IMR-90 (cell line): ENCODE data around the gene GPR157. TPM values are rescaled to one million over a fixed set of nuclear protein-coding genes. Genes with fewer than 3 reads are reported as not detected.

ENCODE experiments used
- ATAC-seq: fragments of 200-7000 bp; cut with Tn5 transposase; 2 replicates; pipeline ENCODE4 v1.9.1; 2020; ENCODE audit warnings: low read depth, mild to moderate bottlenecking, moderate library complexity
- BruUV-seq: library from RNA; stranded (reverse); fragments of 400-500 nt; replicated peaks from 2 replicates; lab custom pipeline; 2021; lab: Mats Ljungman, UMichigan
- CTCF ChIA-PET: fragments of 300-600 bp; formaldehyde crosslinking; extraction: SDS; loops from one replicate; lab custom pipeline; 2021; ENCODE audit warnings: antibody characterized with exemption; lab: Yijun Ruan, JAX
- POLR2A ChIA-PET: fragments of 300-600 bp; sonication (Branson Sonifier 250); formaldehyde crosslinking; loops from one replicate; lab custom pipeline; 2022; ENCODE audit warnings: antibody characterized with exemption; ENCODE audit not compliant: unreplicated experiment; lab: Charles Lee
- DNase-seq: peaks from one replicate; pipeline ENCODE4 v3.0.0; 2013
- H2AFZ ChIP-seq: replicated peaks from 2 replicates; pipeline ENCODE3; 2013; ENCODE audit warnings: low read length, mild to moderate bottlenecking; ENCODE audit not compliant: poor library complexity
- H2AK5ac ChIP-seq: 2 replicates; pipeline ENCODE4 v1.6.1; 2013; ENCODE audit warnings: low read depth, low read length, inconsistent platforms
- H2AK9ac ChIP-seq: replicated peaks from 2 replicates; pipeline ENCODE3; 2013; ENCODE audit warnings: mild to moderate bottlenecking, low read depth, low read length, moderate library complexity; ENCODE audit not compliant: poor library complexity
- H2BK120ac ChIP-seq: 2 replicates; pipeline ENCODE4 v1.6.1; 2013; ENCODE audit warnings: low read depth, low read length, inconsistent platforms
- H2BK15ac ChIP-seq: 3 replicates; pipeline ENCODE4 v1.6.1; 2013; ENCODE audit warnings: low read depth, low read length, inconsistent platforms
- H2BK20ac ChIP-seq: 2 replicates; pipeline ENCODE4 v1.6.1; 2013; ENCODE audit warnings: low read depth, mild to moderate bottlenecking, inconsistent platforms, low read length, moderate library complexity
- H2BK5ac ChIP-seq: 2 replicates; pipeline ENCODE4 v1.6.1; 2013; ENCODE audit warnings: mild to moderate bottlenecking, low read depth, low read length, inconsistent platforms; ENCODE audit not compliant: poor library complexity, severe bottlenecking
- H3K14ac ChIP-seq: replicated peaks from 2 replicates; pipeline ENCODE4 v1.6.1; 2013; ENCODE audit warnings: low read depth, low read length, inconsistent platforms
- H3K18ac ChIP-seq: 2 replicates; pipeline ENCODE4 v1.6.1; 2013; ENCODE audit warnings: low read depth, low read length, control low read depth
- H3K23ac ChIP-seq: 2 replicates; pipeline ENCODE4 v1.6.1; 2013; ENCODE audit warnings: low read depth, low read length, inconsistent platforms
- H3K27ac ChIP-seq: 2 replicates; pipeline ENCODE4 v1.5.1; 2013; ENCODE audit warnings: mild to moderate bottlenecking, control low read depth, low read length; ENCODE audit not compliant: insufficient read depth
- H3K27me3 ChIP-seq: 2 replicates; pipeline ENCODE4 v1.6.1; 2013; ENCODE audit warnings: low read length; ENCODE audit not compliant: control insufficient read depth, insufficient read depth
- H3K36me3 ChIP-seq: 2 replicates; pipeline ENCODE4 v1.6.1; 2013; ENCODE audit warnings: low read length, mixed read lengths; ENCODE audit not compliant: control insufficient read depth, insufficient read depth
- H3K4ac ChIP-seq: 2 replicates; pipeline ENCODE4 v1.6.1; 2013; ENCODE audit warnings: low read depth, low read length, inconsistent platforms
- H3K4me1 ChIP-seq: 2 replicates; pipeline ENCODE4 v1.6.1; 2013; ENCODE audit warnings: low read length, mixed read lengths; ENCODE audit not compliant: control insufficient read depth, insufficient read depth
- H3K4me2 ChIP-seq: 2 replicates; pipeline ENCODE4 v1.6.1; 2013; ENCODE audit warnings: low read depth, mild to moderate bottlenecking, control low read depth, low read length, moderate library complexity
- H3K4me3 ChIP-seq: 2 replicates; pipeline ENCODE4 v1.5.1; 2013; ENCODE audit warnings: low read depth, mild to moderate bottlenecking, control low read depth, low read length, moderate library complexity; ENCODE audit not compliant: insufficient read depth
- H3K56ac ChIP-seq: 2 replicates; pipeline ENCODE4 v1.6.1; 2013; ENCODE audit warnings: low read length, inconsistent platforms; ENCODE audit not compliant: insufficient read depth; ENCODE audit errors: extremely low read depth
- H3K79me1 ChIP-seq, 2 experiments: 2 replicates each; pipeline ENCODE4 v1.6.1; 2013; ENCODE audit warnings: low read length in 2 of 2, inconsistent platforms in 1 of 2, low read depth in 1 of 2
- H3K9ac ChIP-seq: 2 replicates; pipeline ENCODE4 v1.6.1; 2013; ENCODE audit warnings: low read depth, low read length, control low read depth
- H3K9me1 ChIP-seq: 2 replicates; pipeline ENCODE4 v1.6.1; 2013; ENCODE audit warnings: low read length, inconsistent platforms; ENCODE audit not compliant: insufficient read depth
- H3K9me3 ChIP-seq: 2 replicates; pipeline ENCODE4 v1.6.1; 2013; ENCODE audit warnings: low read length; ENCODE audit not compliant: control insufficient read depth, insufficient read depth
- H4K20me1 ChIP-seq: 2 replicates; pipeline ENCODE4 v1.6.1; 2013; ENCODE audit warnings: low read length, inconsistent platforms; ENCODE audit not compliant: insufficient read depth
- H4K5ac ChIP-seq: 2 replicates; pipeline ENCODE4 v1.6.1; 2013; ENCODE audit warnings: mild to moderate bottlenecking, low read depth, low read length, control low read depth
- H4K8ac ChIP-seq, 2 experiments: 2 replicates each; pipeline ENCODE4 v1.6.1; 2013; ENCODE audit warnings: low read depth in 2 of 2, low read length in 2 of 2, control low read depth in 1 of 2, inconsistent platforms in 1 of 2
- H4K91ac ChIP-seq: 2 replicates; pipeline ENCODE4 v1.6.1; 2013; ENCODE audit warnings: low read depth, low read length, inconsistent platforms; ENCODE audit not compliant: insufficient read depth
- BHLHE40 ChIP-seq: fragments of 150-350 bp; IDR thresholded peaks from 2 replicates; pipeline ENCODE4 v1.6.1; 2016; ENCODE audit warnings: mild to moderate bottlenecking, low read depth, low read length
- CTCF ChIP-seq: conservative IDR thresholded peaks from 2 replicates; pipeline ENCODE4 v1.5.1; 2012; ENCODE audit warnings: mild to moderate bottlenecking, low read depth, low read length, improper control_type of control experiment
- FOS ChIP-seq: fragments of 150-350 bp; IDR thresholded peaks from 2 replicates; pipeline ENCODE4 v1.6.1; 2016; ENCODE audit warnings: low read depth, low read length
- MAFK ChIP-seq: IDR thresholded peaks from 2 replicates; pipeline ENCODE4 v1.6.1; 2012; ENCODE audit warnings: low read depth, low read length, improper control_type of control experiment
- MAZ ChIP-seq: IDR thresholded peaks from 2 replicates; pipeline ENCODE4 v1.6.1; 2012; ENCODE audit warnings: low read depth, mild to moderate bottlenecking, low read length, improper control_type of control experiment, moderate library complexity, borderline replicate concordance
- MXI1 ChIP-seq: IDR thresholded peaks from 2 replicates; pipeline ENCODE4 v1.6.1; 2012; ENCODE audit warnings: low read depth, mild to moderate bottlenecking, low read length, moderate library complexity, borderline replicate concordance
- NFE2L2 ChIP-seq: fragments of 150-350 bp; IDR thresholded peaks from 2 replicates; pipeline ENCODE4 v1.6.1; 2016; ENCODE audit warnings: low read depth, mild to moderate bottlenecking, low read length
- POLR2A ChIP-seq: IDR thresholded peaks from 2 replicates; pipeline ENCODE4 v1.6.1; 2012; ENCODE audit warnings: mild to moderate bottlenecking, low read depth, low read length
- RAD21 ChIP-seq: IDR thresholded peaks from 2 replicates; pipeline ENCODE4 v1.6.1; 2012; ENCODE audit warnings: low read length, improper control_type of control experiment
- RFX5 ChIP-seq: IDR thresholded peaks from 2 replicates; pipeline ENCODE4 v1.8.0; 2012; ENCODE audit warnings: low read depth, mild to moderate bottlenecking, low read length, moderate library complexity
- SMC3 ChIP-seq: fragments of 150-350 bp; IDR thresholded peaks from 2 replicates; pipeline ENCODE4 v1.6.1; 2016; ENCODE audit warnings: low read depth, mild to moderate bottlenecking, antibody characterized with exemption, low read length, moderate library complexity
- USF2 ChIP-seq: fragments of 150-350 bp; IDR thresholded peaks from 2 replicates; pipeline ENCODE4 v1.6.1; 2017; ENCODE audit warnings: mild to moderate bottlenecking, antibody characterized with exemption, low read length, low read depth
- WGBS, 2 experiments: methylation state at CpG; one replicate each; pipeline versions ENCODE4 v1.1.5 to v1.1.7; 2013; ENCODE audit warnings: missing lambda C conversion rate in 2 of 2; ENCODE audit not compliant: insufficient read length in 1 of 2; ENCODE audit errors: extremely low coverage in 2 of 2; 5-methylcytosine and 5-hydroxymethylcytosine counted together
- dilution Hi-C: fragments of 300-500 bp; cut with HindIII; formaldehyde crosslinking; loops from one replicate; pipeline ENCODE4 v1.14.3; 2018; ENCODE audit warnings: low sequenced_read_pairs; ENCODE audit not compliant: unreplicated experiment
- in situ Hi-C: fragments of 300-500 bp; cut with MboI; formaldehyde crosslinking; loops from 3 replicates; pipeline ENCODE4 v1.14.3; 2019; ENCODE audit warnings: low sequenced_read_pairs, inconsistent platforms, mixed read lengths
- intact Hi-C: fragments of 100-400 bp; cut with micrococcal nuclease; formaldehyde crosslinking; loops from 2 replicates; pipeline ENCODE4 v1.10.0; 2022
- polyA plus RNA-seq, 3 experiments: library from polyadenylated mRNA; depleted of rRNA; stranded (reverse); fragments of >200 nt; gene quantifications; 2 replicates each; pipeline ENCODE4 v1.2.3, GENCODE V29; 2012; ENCODE audit warnings: low replicate concordance in 1 of 3
- total RNA-seq: library from RNA; depleted of rRNA; stranded (reverse); fragments of >200 nt; gene quantifications from 2 replicates; pipeline ENCODE4 v1.2.3, GENCODE V29; 2012
- TF ChIP-seq, protein P1 (sequence below): fragments of 150-350 bp; IDR thresholded peaks from 2 replicates; pipeline ENCODE4 v1.6.1; 2016; ENCODE audit warnings: low read depth, mild to moderate bottlenecking, low read length, moderate library complexity, borderline replicate concordance

The GPR157 gene
- total and polyA plus RNA-seq, 2 of the 4 experiments (the other 2 are of a cell fraction), result 1.8 to 2.7 TPM

DNA sequence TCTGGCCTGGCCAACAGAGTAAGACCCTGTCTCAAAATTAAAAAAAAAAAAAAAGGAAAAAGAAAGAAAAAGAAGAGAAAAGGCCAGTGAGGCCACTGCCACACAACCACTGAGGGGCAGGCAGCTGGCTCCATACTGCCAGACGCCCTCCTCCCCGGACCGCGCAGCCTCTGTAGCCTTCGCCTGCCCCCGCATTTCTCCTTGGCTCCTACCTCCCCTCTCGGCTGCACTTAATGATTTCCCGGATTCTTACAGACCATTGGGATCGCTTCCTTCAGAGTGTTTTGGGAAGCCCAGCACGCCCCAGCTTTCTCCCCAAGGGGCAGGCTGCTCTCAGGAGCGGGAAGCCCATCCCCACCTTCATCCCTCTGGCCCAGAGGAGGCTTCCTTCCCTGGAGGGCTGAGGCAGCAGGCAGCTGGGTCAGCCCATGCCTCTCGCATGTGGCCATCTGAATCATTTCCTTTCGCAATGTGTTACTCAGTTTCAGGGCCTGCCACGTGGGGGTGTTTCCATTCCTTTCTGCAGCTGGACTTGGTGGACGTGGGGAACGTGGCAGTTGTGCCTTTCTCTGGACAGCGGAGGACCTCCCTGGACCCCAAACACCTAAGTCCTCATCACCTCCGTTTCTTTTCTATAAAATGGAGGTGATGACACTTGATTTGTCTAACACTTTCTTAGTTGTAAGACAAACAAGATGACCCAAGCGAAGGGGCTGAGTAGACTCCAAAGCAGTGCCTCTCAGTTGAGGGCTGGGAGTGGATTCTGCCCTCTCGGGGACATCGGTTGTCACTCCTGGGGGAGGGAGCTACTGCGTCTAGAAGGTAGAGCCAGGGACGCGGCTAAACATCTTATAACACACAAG, 61.7 kb downstream of the GPR157 start:
- POLR2A ChIA-PET, result no interaction called here
- Histone ChIP-seq H3K4me3 (no peak overlapping the region), H4K5ac (peak overlapping the region; percentile 66), H3K23ac (no peak overlapping the region), H3K79me1 (no peaks in the 10 kb centered on the region), H3K4me1 (peaks cover 15% of the 10 kb centered on the region), H3K4me2 (no peak overlapping the region), H3K14ac (peak overlapping the region; percentile 38), H2BK5ac (peak overlapping the region; percentile 78), H3K56ac (no peak overlapping the region), H2BK15ac (peak overlapping the region; percentile 73; the same call in 2 of the 3 replicates), H2AK9ac (peak overlapping the region; percentile 89), H2BK120ac (peak overlapping the region; percentile 90), H3K27me3 (no peaks in the 10 kb centered on the region), H3K27ac (peak overlapping the region; percentile 35), H3K4ac (peak overlapping the region; percentile 75), H2BK20ac (peak overlapping the region; percentile 85; the same call in 1 of the 2 replicates), H3K9me3 (no peaks in the 10 kb centered on the region), H4K8ac (peak overlapping the region; percentile 0 to 87; a peak in 3 of 4 replicates), H4K91ac (peak overlapping the region; percentile 82), H3K18ac (peak overlapping the region; percentile 77), H2AK5ac (peak overlapping the region; percentile 80), H3K9me1 (no peaks in the 10 kb centered on the region), H3K9ac (no peak overlapping the region), H3K36me3 (no peaks in the 10 kb centered on the region), H2AFZ (peak overlapping the region; percentile 85), H4K20me1 (no peaks in the 10 kb centered on the region)
- ATAC-seq (peak; percentile 87), DNase-seq (peak; percentile 91)
- in situ Hi-C loops (loop anchor here (10.0 kb wide), 1 partner anchor 58 kb away; the partner anchor contains the start of gene GPR157), intact Hi-C loops (no loop called here), dilution Hi-C loops (no loop called here)
- no TSS peak for BruUV-seq
- CTCF ChIA-PET, result interaction anchor here (0.6 kb wide), 2 partner anchors 14 to 177 kb away, joined by 6 read pairs; no protein-coding TSS in a partner anchor
- WGBS, 2 experiments, result 83% methylated on average over 4 of the region's 24 CpGs; no CpG with 5 or more reads in 1 of the 2 experiments
- TF ChIP-seq POLR2A (no peak), MXI1 (peak; percentile 95), MAZ (peak; percentile 48; the same call in 1 of the 2 replicates), CTCF (peak; percentile 16; the same call in 1 of the 2 replicates), BHLHE40 (peak; percentile 51; the same call in 1 of the 2 replicates), RFX5 (no peak), MAFK (no peak), USF2 (peak; percentile 85), FOS (peak; percentile 60; the same call in 1 of the 2 replicates), NFE2L2 (peak; percentile 8; the same call in 1 of the 2 replicates), SMC3 (no peak), RAD21 (no peak)
- TF ChIP-seq, protein P1, sequence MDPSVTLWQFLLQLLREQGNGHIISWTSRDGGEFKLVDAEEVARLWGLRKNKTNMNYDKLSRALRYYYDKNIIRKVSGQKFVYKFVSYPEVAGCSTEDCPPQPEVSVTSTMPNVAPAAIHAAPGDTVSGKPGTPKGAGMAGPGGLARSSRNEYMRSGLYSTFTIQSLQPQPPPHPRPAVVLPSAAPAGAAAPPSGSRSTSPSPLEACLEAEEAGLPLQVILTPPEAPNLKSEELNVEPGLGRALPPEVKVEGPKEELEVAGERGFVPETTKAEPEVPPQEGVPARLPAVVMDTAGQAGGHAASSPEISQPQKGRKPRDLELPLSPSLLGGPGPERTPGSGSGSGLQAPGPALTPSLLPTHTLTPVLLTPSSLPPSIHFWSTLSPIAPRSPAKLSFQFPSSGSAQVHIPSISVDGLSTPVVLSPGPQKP, result no peak
